GM18870 (cell line): ENCODE measurements around the gene SH2D6.
"Not testable (repeated sequence)": the region's sequence is repeated elsewhere in the genome, so short reads cannot be mapped to it uniquely, and the experiment has no call there.

Experiments used
- ATAC-seq: cut with Tn5 transposase; IDR thresholded peaks from one replicate; pipeline ENCODE4 v1.9.1; 2021; ENCODE audit warnings: moderate library complexity; ENCODE audit not compliant: unreplicated experiment

The SH2D6 gene

DNA sequence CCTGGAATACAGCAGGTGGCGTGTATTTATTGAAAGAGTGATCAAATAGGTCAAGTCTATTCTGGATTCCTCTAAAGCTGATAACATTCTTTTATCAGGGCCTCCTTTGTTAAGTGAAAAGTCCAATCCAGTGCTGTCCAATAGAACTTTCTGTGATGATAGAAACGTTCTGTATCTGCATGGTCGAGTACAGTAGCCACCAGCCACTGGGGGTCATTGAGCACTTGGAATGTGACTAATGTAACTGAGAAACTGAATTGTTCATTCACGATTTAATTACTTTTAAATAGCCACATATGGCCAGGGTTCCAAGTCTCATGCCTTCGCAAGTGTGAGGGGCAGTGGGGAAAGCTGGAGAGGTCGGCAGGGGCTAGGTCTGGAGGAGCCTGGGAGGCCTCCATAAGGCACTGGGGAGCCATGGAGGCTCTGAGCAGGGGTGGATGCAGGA is 20.5 kb downstream of the SH2D6 start:
- no peak for ATAC-seq

DNA sequence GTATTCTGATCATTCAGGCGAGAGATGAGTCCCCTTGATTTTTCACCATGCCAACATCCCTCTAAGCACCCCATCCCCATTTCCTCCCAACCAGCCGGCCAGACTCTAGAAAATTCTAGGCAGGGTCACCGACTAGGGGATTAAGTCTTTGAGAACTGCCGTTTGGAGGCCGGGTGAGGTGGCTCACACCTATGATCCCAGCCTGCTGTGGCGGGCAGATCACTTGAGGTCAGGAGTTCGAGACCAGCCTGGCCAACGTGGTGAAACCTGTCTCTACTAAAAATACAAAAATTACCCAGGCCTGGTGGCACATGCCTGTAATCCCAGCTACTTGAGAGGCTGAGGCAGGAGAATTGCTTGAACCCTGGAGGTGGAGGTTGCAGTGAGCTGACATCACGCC is 21.1 kb downstream of the SH2D6 start:
- not testable (repeated sequence) for ATAC-seq

DNA sequence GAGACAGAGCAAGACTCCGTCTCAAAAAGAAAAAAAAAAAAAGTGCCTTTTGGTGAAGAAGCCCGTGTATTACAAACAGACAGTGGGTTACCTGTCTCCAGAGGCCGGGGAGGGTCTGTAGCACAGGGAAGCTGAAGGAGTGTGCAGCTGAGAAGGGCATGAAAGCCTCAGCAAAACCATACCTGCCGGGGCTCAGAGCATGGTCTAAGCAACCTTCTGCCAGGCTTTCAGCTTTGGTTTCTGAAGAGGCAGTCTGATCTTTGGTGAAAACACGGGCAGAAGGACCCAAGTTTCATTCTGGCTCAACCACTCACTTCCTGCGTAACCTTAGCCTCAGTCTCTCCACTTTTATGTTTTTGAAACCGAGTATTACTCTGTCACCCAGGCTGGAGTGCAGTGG is 21.5 kb downstream of the SH2D6 start:
- ATAC-seq: no peak

DNA sequence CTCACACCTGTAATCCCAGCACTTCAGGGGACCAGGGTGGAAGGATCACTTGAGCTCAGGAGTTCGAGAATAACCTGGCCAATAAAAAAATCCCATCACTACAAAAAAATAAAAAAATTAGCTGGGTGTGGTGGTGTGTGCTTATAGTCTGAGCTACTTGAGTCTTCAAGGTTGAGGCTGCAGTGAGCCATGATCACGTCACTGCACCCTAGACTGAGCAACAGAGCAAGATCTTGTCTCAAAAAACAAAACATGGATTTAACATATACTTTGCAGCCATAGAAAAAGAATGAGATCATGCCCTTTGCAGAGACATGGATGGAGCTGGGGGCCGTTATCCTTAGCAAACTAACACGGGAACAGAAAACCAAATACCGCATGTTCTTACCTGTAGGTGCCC is 22.2 kb downstream of the SH2D6 start:
- no peak for ATAC-seq

DNA sequence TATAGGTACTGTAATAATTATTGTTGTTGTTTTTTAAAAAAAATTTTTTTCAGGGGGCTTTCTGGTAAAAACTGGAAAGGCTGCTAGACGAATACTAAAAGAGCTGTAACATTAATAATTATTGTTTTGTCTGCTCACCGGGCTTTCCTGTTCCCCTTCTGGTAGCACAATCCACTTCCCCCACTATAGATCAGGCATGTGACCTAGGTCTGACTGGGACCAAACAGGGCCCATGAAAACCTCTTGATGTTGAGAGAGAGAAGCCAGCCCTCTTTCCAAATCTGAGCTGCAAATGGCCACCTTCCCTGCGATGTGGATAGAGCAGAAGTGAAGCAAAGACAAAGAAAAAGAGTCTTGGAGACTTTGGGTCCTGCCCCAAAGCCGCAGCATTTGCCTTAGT is 23.4 kb downstream of the SH2D6 start:
- no peak for ATAC-seq

DNA sequence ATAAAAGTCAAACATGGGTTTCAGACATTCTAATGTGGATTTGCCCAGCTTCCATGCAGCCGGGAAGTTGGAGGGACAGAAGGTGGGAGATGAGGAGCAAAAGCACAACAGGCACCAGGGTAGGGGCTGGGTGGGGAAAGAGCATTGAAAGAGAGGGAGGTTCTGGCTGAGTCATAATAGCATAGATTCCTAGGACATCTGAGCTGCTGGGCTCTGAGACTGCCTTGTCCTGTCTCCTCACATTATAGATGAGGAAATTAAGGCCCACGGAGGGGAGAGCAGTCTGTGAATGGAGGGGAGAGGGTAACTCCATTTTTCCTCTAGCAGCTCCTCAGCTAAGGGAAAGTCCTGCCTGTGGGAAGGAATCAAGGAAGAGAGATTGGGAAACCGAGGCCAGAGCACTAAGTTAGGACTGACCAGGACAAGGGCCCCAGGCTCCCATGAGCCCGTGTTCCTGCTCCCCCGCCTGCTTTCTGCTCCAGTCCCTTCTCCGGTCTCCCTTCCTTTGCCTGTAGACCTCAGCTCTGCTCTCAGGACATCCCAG is 26.2 kb downstream of the SH2D6 start:
- ATAC-seq: no peak

DNA sequence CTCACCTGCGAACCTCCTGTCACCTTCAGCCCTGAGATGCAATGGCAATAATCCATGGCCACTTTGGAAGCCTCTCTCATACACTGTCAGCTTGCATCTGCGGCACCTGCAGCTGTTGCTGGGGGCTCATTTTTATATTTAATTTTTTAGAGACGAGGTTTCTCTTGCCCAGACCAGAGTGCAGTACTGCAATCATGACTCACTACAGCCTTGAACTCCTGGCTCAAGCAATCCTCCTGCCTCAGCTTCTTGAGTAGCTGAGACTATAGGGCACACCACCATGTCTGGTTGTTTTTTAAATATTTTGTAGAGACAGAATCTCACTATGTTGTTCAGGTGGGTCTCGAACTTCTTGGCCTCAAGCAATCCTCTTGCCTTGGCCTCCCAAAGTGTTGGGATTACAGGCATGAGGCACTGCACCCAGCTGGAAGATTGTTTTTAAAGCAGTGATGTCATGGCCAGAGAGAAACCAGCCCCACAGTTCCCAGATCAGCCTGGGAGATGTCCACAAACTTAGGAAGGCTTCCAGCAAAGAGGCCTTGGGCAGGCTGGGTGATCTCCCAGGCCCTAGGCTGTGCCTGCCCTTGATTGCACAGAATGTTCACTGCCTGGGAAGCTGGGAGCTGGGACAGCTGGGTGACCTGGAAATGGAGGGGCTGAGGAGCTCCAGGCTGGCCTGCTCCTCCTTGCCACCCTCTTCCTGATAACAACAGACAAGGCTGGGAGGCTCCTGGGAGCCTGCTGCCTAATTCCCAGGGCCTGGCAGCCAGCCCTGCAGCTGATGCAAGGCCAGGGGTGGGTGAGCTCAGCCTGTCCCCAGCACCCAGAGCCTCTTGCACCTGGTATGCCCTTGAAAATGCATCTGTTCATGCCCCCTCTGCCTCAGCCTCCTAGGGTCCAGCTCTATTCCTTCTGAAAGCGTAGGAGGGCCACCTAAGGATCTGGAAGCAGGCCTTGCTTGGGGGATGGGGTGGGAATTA is 27.1 kb downstream of the SH2D6 start:
- ATAC-seq: no peak

DNA sequence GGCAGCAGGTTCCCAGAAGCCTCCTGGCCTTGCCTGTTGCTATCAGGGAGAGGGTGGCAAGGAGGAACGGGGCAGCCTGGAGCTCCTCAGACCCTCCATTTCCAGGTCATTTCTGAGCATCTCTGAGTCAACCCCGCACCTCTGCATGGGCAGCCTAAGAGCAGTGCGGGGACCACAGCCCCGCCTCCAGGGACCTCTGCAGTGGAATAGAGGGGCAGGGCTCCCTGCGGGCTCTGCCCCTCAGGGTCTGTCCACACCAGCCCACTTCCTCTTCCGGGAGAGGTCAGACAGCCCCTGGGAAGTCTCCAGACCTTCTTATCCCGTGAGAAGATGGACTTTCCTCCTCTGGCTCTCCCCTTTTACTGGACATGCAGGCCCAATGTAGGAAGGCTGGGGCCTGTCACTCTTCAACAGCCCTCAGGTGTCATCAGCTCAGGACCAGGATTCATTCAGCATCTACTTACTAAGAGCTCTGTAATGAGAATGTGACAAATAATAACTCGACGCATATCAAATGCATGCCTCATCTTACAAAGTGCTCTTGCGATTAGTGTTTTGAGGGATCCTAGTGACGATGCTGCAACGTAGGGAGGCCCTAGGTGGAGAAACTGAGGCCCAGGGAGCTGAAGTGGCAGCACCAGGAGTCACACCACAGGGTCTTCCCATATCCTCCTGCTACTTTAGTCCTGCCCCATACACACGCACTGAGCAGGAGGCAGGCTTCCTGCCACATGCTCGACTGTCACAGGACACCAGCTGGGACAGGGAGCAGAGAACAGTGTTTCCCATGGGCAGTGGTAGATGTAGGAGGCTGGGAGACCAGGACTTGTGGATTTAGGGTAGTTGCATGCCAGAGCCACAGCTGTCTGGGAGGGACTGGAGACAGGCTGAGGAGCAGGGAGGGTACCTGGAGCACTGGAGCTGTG is 28.0 kb downstream of the SH2D6 start:
- ATAC-seq: no peak

DNA sequence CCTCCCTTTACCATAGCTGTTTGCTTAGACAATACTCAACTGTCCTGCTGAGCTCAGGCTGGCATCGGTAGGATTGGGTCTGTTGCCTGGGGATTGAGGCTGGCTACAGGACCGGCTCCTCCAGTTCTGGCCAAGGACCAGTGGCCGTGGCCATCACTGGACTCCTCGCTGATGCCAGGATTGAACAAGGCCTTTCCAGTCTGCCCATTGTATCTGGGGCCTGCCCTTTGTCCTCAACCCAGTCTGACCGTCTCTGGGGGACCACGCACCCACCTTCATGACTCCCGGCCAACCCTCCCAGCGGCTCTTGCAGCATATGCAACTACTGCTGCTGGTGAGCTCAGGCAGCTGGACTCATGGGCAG is 28.7 kb downstream of the SH2D6 start:
- ATAC-seq: no peak

DNA sequence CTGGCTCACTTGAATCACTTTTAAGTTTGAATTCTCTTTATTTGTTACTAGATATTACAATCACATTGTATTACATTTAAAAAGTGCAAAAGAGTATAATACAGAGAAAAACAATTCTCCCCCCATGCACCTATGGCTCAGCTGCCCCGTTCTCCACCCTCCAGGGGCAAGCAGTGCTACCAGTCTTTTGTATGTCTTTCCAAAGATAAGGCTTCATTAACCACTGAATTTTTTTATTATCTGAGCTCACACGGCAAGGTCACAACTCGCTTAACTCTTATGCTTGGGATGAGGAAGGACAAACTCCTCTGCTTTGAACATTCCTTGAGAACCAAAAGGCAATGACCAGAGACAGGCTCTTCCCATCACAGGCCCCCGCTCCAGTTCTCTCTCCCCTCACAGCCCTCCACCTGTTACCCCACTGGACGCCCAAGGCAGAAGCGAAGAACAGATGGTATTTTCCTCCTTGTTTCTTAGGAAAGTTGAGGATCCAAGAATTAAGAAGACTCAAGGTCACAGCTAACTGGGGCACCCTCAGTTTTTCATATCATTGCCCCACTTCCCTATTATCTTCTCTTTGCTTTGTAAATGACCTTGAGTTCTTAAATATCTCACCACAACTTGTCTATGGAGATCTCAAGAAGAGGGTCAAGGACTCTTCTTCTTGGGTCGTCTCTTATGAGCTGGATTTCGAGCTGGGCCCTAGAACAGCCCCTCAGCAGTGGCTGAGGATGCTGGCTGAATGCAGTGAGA is 30.1 kb downstream of the SH2D6 start:
- ATAC-seq: no peak

DNA sequence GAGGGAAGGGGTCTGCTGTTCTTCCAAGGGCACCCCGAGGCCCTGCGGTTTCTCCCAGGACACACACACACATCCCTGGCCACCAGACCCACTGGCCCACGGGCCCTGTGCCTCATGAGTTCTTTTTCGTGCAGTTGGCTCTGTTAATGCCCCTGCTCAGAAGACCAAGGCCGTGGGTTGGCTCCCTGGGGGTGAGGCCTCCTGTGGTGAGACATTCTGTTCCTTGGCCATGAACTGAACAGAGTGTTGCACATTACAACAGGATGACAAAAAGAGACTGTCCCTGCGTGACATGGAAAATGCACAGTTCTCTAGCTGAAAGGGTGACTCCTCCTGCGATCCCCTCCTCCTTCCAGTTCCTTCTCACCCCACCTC is 30.7 kb downstream of the SH2D6 start:
- no peak for ATAC-seq

DNA sequence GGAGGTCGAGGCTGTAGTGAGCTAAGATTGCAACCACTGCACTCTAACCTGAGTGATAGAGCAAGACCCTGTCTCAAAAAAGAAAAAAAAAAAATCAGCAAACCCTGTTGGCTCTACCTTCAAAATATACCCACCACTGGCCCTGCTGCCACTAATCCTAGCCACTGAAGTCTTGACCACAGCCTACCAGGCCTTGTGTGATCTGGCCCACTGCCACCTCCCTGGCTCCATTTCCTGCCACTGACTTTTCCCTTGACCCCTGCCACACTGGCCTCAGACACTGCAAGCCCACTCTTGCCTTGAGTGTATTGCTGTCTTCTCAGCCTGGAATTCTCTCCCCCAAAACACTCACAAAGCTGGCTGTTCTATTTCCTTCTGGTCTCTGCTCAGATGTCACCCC is 33.7 kb downstream of the SH2D6 start:
- no peak for ATAC-seq

DNA sequence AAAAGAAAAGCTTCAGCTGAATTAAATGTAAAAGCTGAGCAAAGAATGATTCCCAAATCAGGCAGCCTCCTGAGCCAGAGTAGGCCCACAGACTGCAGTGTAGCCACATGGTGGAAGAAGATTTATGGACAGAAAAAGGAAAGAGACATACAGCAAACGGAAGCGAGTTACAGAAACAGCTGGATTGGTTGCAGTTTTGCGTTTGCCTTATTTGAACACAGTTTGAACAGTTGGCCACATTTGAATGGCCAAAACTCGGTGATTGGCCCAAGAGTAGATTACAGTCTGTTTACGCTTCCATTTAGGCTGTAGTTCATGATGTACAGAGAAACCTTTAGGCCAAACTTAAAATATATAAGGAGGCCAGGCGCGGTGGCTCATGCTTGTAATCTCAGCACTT is 35.1 kb downstream of the SH2D6 start:
- ATAC-seq: no peak

DNA sequence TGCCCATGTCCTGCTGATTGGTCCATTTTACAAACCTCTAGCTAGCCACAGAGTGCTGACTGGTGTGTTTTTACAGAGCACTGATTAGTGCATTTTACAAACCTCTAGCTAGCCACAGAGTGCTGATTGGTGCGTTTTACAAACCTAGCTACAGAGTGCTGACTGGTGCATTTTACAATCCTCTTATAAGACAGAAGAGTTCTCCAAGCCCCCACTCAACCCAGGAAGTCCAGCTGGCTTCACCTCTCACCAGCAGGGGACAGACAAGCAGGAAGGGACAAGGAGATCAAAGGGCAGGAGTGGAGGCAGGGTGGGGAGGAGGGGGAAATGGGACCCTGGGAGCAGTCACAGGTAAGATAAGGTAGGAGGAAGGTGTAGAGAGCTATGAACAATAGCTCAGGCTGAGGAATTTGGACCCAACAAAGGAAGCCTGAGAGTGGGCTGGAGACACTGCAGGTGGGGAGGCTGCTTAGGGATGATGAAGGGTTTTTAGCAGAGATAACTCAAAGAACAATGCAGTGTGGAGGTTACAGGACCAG is 37.1 kb downstream of the SH2D6 start:
- ATAC-seq: no peak

DNA sequence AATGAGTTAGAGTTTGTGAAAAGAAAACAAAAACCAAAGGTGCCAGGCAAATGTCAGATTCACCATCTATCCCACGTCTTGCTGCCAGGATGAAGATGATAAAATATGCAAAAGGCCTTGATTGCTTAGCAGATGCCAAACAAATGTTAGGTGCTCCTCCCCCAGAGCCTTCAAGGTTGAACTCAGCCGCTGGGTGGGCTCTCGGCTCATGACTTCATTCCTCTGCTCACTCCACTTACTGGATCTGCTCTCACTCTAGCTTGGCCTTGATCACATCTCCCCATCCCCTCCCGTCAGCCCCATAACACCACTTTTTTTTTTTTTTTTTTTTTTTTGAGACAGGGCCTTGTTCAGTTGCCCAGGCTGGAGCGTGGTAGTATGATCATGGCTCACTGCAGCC is 38.5 kb downstream of the SH2D6 start:
- no peak for ATAC-seq

DNA sequence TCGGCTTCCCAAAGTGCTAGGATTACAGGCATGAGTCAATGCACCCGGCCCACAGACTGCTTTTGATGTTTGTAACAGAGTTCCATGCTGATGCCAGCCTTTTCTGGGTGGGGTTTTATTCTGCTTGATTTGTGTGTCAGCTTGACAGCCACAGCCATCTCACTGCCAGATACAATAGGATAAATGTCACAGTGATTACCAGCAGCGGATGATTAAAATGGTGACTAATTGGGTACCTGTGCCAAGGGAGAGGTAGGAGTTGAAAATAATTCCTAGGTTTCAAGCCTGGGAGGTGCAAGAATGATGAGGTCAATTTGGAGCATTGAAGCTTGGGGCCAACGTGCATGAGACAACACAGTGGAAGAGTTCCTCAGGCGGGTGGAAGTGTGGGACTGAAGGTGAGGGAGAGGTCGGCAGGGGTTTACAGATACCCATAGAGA is 39.4 kb downstream of the SH2D6 start:
- ATAC-seq: no peak

DNA sequence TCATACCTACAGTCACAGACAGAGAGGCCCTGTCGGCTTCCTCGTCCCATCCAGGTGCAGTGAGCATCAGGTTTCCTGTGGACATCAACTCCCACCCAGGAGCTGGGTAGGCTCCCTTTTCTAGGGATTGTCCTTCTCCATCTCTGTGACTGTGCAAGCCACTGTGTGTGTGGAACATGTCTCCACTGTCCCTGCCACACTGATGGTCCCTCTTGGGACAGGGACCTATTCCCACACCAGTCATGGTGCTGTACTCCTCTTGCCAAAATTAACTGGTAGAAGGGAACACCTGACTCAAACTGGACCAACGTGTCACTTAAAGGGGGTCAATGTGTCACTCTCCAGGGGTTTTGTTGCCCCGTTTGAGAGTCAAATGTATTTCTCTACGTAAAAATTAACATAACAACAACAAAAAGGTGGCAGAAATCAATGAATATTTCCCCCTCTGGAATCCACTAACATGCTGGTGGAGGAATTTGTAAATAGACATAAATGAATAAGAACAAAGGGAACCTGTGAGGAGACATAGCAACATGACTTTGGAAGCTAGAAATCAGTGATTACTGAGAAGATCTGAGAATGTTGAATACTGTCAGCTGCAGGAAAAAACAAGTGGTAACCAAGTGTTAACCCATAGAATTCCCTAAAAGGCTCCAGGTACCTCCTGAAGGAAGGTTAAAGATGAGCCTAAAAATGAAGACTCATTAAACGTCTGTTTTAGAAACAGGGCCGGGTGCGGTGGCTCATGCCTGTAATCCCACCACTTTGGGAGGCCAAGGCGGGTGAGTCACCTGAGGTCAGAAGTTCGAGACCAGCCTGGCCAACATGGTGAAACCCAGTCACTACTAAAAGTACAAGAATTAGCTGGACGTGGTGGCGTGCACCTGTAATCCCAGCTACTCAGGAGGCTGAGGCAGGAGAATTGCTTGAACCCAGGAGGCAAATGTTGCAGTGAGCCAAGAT is 40.4 kb downstream of the SH2D6 start:
- ATAC-seq: no peak

DNA sequence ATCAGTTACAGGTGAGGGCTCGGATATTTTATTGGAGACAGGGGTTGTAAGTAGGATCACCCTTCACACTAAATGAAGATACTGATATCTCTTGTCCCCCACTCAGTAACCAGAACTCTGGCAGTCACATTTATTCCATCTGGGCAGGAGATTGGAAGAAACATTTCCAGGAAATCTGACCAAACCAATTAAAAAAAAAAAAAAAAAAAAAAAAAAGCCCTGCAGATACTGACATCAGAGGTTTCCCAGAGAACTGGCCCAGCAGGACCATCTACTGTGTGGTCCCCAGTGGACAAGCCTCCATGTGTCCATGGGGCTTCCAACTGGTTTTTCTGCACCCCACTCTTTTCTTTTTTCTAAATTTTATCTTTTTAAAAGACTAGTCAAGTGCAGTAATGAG is 41.3 kb downstream of the SH2D6 start:
- no peak for ATAC-seq

DNA sequence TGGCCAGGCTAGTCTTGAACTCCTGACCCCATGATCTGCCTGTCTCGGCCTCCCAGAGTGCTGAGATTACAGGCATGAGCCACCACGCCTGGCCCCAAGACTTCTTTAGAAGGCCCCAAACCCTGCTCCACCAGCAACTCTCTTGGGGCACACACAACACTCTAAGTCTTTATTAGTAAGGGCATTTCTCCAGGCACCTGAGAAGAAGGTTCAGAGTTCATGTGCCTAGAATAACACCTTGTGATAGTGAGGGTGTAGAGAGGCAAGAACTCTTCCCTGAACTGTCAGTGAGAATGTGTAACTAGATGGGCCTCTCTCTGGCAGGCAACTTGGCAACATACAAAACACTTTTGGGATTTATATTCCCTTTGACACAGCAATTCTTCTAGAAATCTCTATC is 43.8 kb downstream of the SH2D6 start:
- ATAC-seq: no peak
